GM12891 (cell line): Measurements from ENCODE around the gene RNF212B.

Source experiments
- PAX5 ChIP-seq: IDR thresholded peaks from 2 replicates; pipeline ENCODE4 v1.6.1; 2011; ENCODE audit warnings: low read length, moderate library complexity, mild to moderate bottlenecking; ENCODE audit not compliant: insufficient read depth, severe bottlenecking
- POLR2A ChIP-seq: IDR thresholded peaks from 2 replicates; pipeline ENCODE4 v1.6.1; 2011; ENCODE audit warnings: low read depth, low read length, control low read depth
- POLR2AphosphoS5 ChIP-seq: IDR thresholded peaks from 2 replicates; pipeline ENCODE4 v1.6.1; 2011; ENCODE audit warnings: low read depth, low read length, control low read depth
- POU2F2 ChIP-seq: IDR thresholded peaks from 2 replicates; pipeline ENCODE4 v1.6.1; 2011; ENCODE audit warnings: low read depth, mild to moderate bottlenecking, control low read depth, low read length, moderate library complexity
- SPI1 ChIP-seq: IDR thresholded peaks from 2 replicates; pipeline ENCODE4 v1.6.1; 2011; ENCODE audit warnings: low read depth, low read length, control low read depth
- TAF1 ChIP-seq: IDR thresholded peaks from 2 replicates; pipeline ENCODE4 v1.6.1; 2011; ENCODE audit warnings: low read depth, low read length, control low read depth

DNA sequence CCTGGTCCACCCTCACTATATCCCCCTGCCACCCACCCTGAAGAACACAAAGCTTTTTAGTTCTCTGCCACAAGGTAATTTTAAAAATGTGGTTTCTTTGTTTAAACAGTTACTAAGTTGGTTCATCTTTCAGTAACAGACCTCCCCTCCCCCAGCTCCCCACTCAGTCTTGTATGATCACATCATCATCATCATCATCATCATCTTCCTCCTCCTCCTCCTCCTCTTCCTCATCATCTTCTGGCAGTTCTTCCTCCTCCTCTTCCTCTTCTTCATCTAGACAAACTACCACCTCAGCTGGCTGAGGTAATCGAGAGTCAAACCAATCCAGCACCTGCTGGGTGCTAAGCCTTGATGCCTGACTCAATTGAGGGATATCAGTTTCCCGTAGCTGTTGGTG, 37.7 kb downstream of the RNF212B start:
- TF ChIP-seq POLR2A (no peak), POLR2AphosphoS5 (no peak), TAF1 (no peak), SPI1 (no peak), PAX5 (no peak), POU2F2 (no peak)
